WTC11 (cell line): Measurements from ENCODE around the gene FREM1. TPM values are rescaled to one million over a fixed set of nuclear protein-coding genes. Genes with fewer than 3 reads are reported as not detected.

Experiments used
- ATAC-seq: fragments of 200-7000 bp; cut with Tn5 transposase; 2 replicates; pipeline ENCODE4 v1.10.0; 2021; ENCODE audit warnings: mild to moderate bottlenecking, moderate library complexity
- CTCF ChIA-PET: fragments of 300-600 bp; sonication (Branson Sonifier 250); formaldehyde crosslinking; loops from one replicate; lab custom pipeline; 2021; ENCODE audit warnings: antibody characterized with exemption; lab: Charles Lee
- POLR2A ChIA-PET: fragments of 350-600 bp; sonication (Branson Sonifier 250); formaldehyde crosslinking; loops from one replicate; lab custom pipeline; 2021; ENCODE audit warnings: antibody characterized with exemption; lab: Charles Lee
- DNase-seq: peaks from one replicate; pipeline ENCODE4 v3.0.0; 2021; ENCODE audit warnings: low spot score
- H3K27ac Mint-ChIP-seq: 2 replicates; pipeline ENCODE4 v1.8.0; 2021; ENCODE audit warnings: mixed read lengths
- H3K27me3 Mint-ChIP-seq: 2 replicates; pipeline ENCODE4 v1.8.0; 2021; ENCODE audit warnings: low read depth, mild to moderate bottlenecking, moderate library complexity, mixed read lengths
- H3K36me3 Mint-ChIP-seq: 2 replicates; pipeline ENCODE4 v1.8.0; 2021; ENCODE audit warnings: mixed read lengths
- H3K4me1 Mint-ChIP-seq: 2 replicates; pipeline ENCODE4 v1.8.0; 2022; ENCODE audit warnings: mixed read lengths
- H3K4me3 Mint-ChIP-seq: 2 replicates; pipeline ENCODE4 v1.8.0; 2021; ENCODE audit warnings: mild to moderate bottlenecking, moderate library complexity, mixed read lengths
- H3K9me3 Mint-ChIP-seq: 2 replicates; pipeline ENCODE4 v1.8.0; 2021; ENCODE audit warnings: mixed read lengths
- NFATC4 ChIP-seq: fragments of 250-450 bp; sonication (Bioruptor Pico); IDR thresholded peaks from 2 replicates; pipeline ENCODE4 v1.9.0; 2021; ENCODE audit warnings: mild to moderate bottlenecking
- NFE2L1 ChIP-seq: sonication (generic); formaldehyde crosslinking; IDR thresholded peaks from 2 replicates; pipeline ENCODE4 v1.8.1; 2023; ENCODE audit warnings: missing genetic modification reagents
- TCF7 ChIP-seq: sonication (generic); formaldehyde crosslinking; IDR thresholded peaks from 2 replicates; pipeline ENCODE4 v1.8.0; 2022; ENCODE audit warnings: mild to moderate bottlenecking, low read depth, missing genetic modification reagents, moderate library complexity
- total RNA-seq: library from RNA; stranded (reverse); gene quantifications from 3 replicates; pipeline ENCODE4 v1.2.3, GENCODE V29; 2021
- TF ChIP-seq, protein P1 (sequence below): fragments of 250-450 bp; sonication (Bioruptor Pico); IDR thresholded peaks from 2 replicates; pipeline ENCODE4 v2.1.2; 2022; ENCODE audit warnings: mild to moderate bottlenecking, moderate library complexity
- TF ChIP-seq, protein P2 (sequence below): sonication (generic); formaldehyde crosslinking; conservative IDR thresholded peaks from 2 replicates; pipeline ENCODE4 v1.8.1; 2022; ENCODE audit warnings: mild to moderate bottlenecking, missing genetic modification reagents
- TF ChIP-seq, protein P3 (sequence below): fragments of 200-600 bp; IDR thresholded peaks from 2 replicates; pipeline ENCODE4 v1.8.0; 2022; ENCODE audit warnings: antibody characterized with exemption
- TF ChIP-seq, protein P4 (sequence below): sonication (generic); formaldehyde crosslinking; IDR thresholded peaks from 2 replicates; pipeline ENCODE4 v1.8.0; 2022; ENCODE audit warnings: mild to moderate bottlenecking, missing genetic modification reagents
- TF ChIP-seq, protein P5 (sequence below): sonication (generic); formaldehyde crosslinking; IDR thresholded peaks from 2 replicates; pipeline ENCODE4 v1.8.0; 2023; ENCODE audit warnings: missing genetic modification reagents
- TF ChIP-seq, protein P6 (sequence below): sonication (generic); formaldehyde crosslinking; IDR thresholded peaks from 2 replicates; pipeline ENCODE4 v1.8.1; 2023; ENCODE audit warnings: mild to moderate bottlenecking, missing genetic modification reagents, moderate library complexity
- TF ChIP-seq, protein P7 (sequence below): sonication (generic); formaldehyde crosslinking; IDR thresholded peaks from 2 replicates; pipeline ENCODE4 v1.8.1; 2022; ENCODE audit warnings: low read depth, mild to moderate bottlenecking, moderate library complexity, missing genetic modification reagents, borderline replicate concordance
- TF ChIP-seq, protein P8 (sequence below): fragments of 250-450 bp; sonication (Bioruptor Pico); IDR thresholded peaks from 2 replicates; pipeline ENCODE4 v1.8.0; 2021; ENCODE audit warnings: mild to moderate bottlenecking

The FREM1 gene
- total RNA-seq, 1 experiment from 2014 or later, result 2.8 TPM

DNA sequence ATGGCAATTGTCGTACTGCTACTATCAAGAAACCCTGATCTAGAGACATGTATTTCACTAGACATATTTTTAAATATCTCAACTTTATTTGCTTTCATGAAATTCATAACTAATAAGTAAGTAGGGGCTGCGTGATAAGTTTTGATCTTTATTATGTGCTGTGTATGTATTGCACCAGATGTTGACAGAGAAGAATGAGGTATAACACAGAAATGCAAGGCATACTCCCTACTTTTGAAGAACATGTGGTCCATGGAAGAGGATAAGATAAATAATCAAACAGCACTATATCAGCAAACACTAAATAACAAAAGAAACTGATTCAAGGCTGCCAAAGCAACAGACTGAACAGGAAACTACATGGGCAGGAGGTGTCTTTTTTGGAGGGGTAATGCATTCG lies 60.9 kb downstream of the FREM1 start:
- Mint-ChIP-seq H3K27me3 (no peaks in the 10 kb centered on the region), H3K9me3 (peaks cover 7% of the 10 kb centered on the region; the same call in 1 of the 2 replicates), H3K27ac (no peak overlapping the region), H3K4me1 (0 out of 2 replicates have a peak, but pooled peaks cover 3% of the 10 kb centered on the region), H3K4me3 (no peak overlapping the region), H3K36me3 (peaks cover 7% of the 10 kb centered on the region)
- TF ChIP-seq TCF7 (CRISPR knock-in tag), result no peak
- TF ChIP-seq, protein P1, sequence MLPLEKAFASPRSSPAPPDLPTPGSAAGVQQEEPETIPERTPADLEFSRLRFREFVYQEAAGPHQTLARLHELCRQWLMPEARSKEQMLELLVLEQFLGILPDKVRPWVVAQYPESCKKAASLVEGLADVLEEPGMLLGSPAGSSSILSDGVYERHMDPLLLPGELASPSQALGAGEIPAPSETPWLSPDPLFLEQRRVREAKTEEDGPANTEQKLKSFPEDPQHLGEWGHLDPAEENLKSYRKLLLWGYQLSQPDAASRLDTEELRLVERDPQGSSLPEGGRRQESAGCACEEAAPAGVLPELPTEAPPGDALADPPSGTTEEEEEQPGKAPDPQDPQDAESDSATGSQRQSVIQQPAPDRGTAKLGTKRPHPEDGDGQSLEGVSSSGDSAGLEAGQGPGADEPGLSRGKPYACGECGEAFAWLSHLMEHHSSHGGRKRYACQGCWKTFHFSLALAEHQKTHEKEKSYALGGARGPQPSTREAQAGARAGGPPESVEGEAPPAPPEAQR (CRISPR knock-in tag), result no peak
- no peak for TF ChIP-seq NFATC4 (CRISPR knock-in tag)
- TF ChIP-seq, protein P2, sequence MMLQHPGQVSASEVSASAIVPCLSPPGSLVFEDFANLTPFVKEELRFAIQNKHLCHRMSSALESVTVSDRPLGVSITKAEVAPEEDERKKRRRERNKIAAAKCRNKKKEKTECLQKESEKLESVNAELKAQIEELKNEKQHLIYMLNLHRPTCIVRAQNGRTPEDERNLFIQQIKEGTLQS (CRISPR knock-in tag), result no peak
- POLR2A ChIA-PET, result no interaction called here
- ATAC-seq, result no peak
- no peak for DNase-seq
- CTCF ChIA-PET, result no interaction called here

DNA sequence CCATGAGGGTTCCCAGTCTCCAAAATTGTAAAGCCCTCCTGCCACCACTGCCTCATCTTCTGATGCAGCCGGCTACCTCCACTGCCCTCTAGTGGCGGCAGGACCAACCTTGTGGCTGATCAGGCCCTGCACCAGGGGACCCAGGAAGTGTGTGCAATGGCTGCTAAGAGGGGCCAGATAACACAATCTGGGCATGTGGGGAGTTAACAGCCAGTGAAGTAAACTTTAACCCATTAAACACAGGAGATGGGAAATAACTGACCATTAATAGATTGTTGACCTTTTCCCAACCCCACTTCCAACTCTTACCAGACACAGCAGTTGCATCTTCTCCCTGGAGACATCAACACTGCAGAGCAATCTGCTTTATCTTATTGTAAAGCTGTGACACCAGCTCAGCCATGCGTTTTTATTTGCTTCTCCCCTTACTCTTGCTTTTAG lies 63.3 kb downstream of the FREM1 start:
- H3K27ac Mint-ChIP-seq, result no peak overlapping the region
- H3K36me3 Mint-ChIP-seq, result peaks cover 9% of the 10 kb centered on the region
- ATAC-seq, result peak; percentile 100
- peaks cover 9% of the 10 kb centered on the region; the same call in 1 of the 2 replicates for H3K9me3 Mint-ChIP-seq
- ChIA-PET CTCF (interaction anchor here (0.6 to 2.3 kb wide), 14 partner anchors 9 to 289 kb away, joined by 3 to 12 read pairs (median 4); partner anchors contain the start of genes CER1 and ZDHHC21), POLR2A (no interaction called here)
- DNase-seq, result peak; percentile 90
- 0 out of 2 replicates have a peak, but pooled peaks cover 3% of the 10 kb centered on the region for H3K4me1 Mint-ChIP-seq
- no peak for TF ChIP-seq NFE2L1
- TF ChIP-seq, protein P3, sequence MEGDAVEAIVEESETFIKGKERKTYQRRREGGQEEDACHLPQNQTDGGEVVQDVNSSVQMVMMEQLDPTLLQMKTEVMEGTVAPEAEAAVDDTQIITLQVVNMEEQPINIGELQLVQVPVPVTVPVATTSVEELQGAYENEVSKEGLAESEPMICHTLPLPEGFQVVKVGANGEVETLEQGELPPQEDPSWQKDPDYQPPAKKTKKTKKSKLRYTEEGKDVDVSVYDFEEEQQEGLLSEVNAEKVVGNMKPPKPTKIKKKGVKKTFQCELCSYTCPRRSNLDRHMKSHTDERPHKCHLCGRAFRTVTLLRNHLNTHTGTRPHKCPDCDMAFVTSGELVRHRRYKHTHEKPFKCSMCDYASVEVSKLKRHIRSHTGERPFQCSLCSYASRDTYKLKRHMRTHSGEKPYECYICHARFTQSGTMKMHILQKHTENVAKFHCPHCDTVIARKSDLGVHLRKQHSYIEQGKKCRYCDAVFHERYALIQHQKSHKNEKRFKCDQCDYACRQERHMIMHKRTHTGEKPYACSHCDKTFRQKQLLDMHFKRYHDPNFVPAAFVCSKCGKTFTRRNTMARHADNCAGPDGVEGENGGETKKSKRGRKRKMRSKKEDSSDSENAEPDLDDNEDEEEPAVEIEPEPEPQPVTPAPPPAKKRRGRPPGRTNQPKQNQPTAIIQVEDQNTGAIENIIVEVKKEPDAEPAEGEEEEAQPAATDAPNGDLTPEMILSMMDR, result peak; percentile 77
- TF ChIP-seq, protein P4, sequence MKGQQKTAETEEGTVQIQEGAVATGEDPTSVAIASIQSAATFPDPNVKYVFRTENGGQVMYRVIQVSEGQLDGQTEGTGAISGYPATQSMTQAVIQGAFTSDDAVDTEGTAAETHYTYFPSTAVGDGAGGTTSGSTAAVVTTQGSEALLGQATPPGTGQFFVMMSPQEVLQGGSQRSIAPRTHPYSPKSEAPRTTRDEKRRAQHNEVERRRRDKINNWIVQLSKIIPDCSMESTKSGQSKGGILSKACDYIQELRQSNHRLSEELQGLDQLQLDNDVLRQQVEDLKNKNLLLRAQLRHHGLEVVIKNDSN, result no peak
- no peaks in the 10 kb centered on the region for H3K27me3 Mint-ChIP-seq
- no peak overlapping the region for H3K4me3 Mint-ChIP-seq

DNA sequence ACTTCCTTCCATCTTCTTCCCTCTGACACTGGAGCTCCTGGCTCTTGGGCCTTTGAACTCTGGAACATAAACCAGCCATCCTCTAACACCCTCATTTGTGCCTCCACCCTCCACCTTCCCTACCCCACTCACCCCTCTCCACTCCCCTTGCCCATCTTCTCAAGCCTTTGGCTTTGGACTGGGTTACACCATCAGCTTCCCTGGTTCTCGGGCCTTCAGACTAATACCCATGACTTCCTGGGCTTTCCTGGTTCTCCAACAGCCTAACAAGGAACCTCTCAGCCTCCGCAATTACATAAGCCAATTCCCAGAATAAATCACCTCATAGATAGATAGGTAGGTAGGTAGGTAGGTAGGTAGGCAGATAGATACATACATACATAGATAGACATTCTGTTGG lies 67.1 kb downstream of the FREM1 start:
- Mint-ChIP-seq H3K27me3 (no peaks in the 10 kb centered on the region), H3K36me3 (peaks cover 13% of the 10 kb centered on the region), H3K27ac (no peak overlapping the region), H3K4me1 (no peaks in the 10 kb centered on the region), H3K9me3 (peaks cover 10% of the 10 kb centered on the region; the same call in 1 of the 2 replicates), H3K4me3 (no peak overlapping the region)
- POLR2A ChIA-PET, result no interaction called here
- DNase-seq, result no peak
- ATAC-seq, result no peak
- CTCF ChIA-PET, result no interaction called here
- TF ChIP-seq, protein P5, sequence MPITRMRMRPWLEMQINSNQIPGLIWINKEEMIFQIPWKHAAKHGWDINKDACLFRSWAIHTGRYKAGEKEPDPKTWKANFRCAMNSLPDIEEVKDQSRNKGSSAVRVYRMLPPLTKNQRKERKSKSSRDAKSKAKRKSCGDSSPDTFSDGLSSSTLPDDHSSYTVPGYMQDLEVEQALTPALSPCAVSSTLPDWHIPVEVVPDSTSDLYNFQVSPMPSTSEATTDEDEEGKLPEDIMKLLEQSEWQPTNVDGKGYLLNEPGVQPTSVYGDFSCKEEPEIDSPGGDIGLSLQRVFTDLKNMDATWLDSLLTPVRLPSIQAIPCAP (CRISPR knock-in tag), result no peak
- TF ChIP-seq, protein P6, sequence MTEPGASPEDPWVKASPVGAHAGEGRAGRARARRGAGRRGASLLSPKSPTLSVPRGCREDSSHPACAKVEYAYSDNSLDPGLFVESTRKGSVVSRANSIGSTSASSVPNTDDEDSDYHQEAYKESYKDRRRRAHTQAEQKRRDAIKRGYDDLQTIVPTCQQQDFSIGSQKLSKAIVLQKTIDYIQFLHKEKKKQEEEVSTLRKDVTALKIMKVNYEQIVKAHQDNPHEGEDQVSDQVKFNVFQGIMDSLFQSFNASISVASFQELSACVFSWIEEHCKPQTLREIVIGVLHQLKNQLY, result no peak
- TF ChIP-seq, protein P7, sequence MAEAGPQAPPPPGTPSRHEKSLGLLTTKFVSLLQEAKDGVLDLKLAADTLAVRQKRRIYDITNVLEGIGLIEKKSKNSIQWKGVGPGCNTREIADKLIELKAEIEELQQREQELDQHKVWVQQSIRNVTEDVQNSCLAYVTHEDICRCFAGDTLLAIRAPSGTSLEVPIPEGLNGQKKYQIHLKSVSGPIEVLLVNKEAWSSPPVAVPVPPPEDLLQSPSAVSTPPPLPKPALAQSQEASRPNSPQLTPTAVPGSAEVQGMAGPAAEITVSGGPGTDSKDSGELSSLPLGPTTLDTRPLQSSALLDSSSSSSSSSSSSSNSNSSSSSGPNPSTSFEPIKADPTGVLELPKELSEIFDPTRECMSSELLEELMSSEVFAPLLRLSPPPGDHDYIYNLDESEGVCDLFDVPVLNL (CRISPR knock-in tag), result no peak
- TF ChIP-seq, protein P8, sequence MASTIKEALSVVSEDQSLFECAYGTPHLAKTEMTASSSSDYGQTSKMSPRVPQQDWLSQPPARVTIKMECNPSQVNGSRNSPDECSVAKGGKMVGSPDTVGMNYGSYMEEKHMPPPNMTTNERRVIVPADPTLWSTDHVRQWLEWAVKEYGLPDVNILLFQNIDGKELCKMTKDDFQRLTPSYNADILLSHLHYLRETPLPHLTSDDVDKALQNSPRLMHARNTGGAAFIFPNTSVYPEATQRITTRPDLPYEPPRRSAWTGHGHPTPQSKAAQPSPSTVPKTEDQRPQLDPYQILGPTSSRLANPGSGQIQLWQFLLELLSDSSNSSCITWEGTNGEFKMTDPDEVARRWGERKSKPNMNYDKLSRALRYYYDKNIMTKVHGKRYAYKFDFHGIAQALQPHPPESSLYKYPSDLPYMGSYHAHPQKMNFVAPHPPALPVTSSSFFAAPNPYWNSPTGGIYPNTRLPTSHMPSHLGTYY (CRISPR knock-in tag), result no peak
